Head of caudate nucleus (tissue), 42 donors: ENCODE data around the gene DDX1.

Experiments used
- DNase-seq, 42 donors: peaks; one replicate each; pipeline versions ENCODE4 v3.0.0 to v3.0.0-alpha.2; 2020 to 2021; ENCODE audit warnings: mixed read lengths in 7 of 42
- intact Hi-C: fragments of 100-400 bp; cut with DNase I; formaldehyde crosslinking; loops from one replicate; pipeline ENCODE4 v1.15.0; 2022

The DDX1 gene

GRCh38 chr2:15623898-15624541 lies 32.4 kb downstream of the DDX1 start:
- intact Hi-C loops = no loop called here
- no peak for DNase-seq

GRCh38 chr2:15624903-15625302 lies 33.2 kb downstream of the DDX1 start:
- intact Hi-C loops = no loop called here
- DNase-seq = no peak

GRCh38 chr2:15625344-15626036 lies 33.8 kb downstream of the DDX1 start:
- DNase-seq = no peak
- intact Hi-C loops = no loop called here

GRCh38 chr2:15626126-15626525 lies 34.5 kb downstream of the DDX1 start:
- intact Hi-C loops = no loop called here
- no peak for DNase-seq

GRCh38 chr2:15626967-15627366 lies 35.3 kb downstream of the DDX1 start:
- no peak for DNase-seq
- intact Hi-C loops = no loop called here

GRCh38 chr2:15627817-15628684 lies 36.4 kb downstream of the DDX1 start:
- intact Hi-C loops = no loop called here
- DNase-seq = no peak

GRCh38 chr2:15628899-15629855 lies 37.5 kb downstream of the DDX1 start:
- intact Hi-C loops = no loop called here
- no peak for DNase-seq

- intact Hi-C loops = loop anchor here (10.0 kb wide), 2 partner anchors 874 to 1124 kb away; no protein-coding TSS in a partner anchor
- DNase-seq = no peak
Observed at GRCh38 chr2:15630121-15630977, 38.7 kb downstream of the DDX1 start.

- intact Hi-C loops = loop anchor here (10.0 kb wide), 2 partner anchors 874 to 1124 kb away; no protein-coding TSS in a partner anchor
- no peak for DNase-seq
Observed at GRCh38 chr2:15630978-15631719, 39.5 kb downstream of the DDX1 start.

GRCh38 chr2:15631883-15632282 lies 40.2 kb downstream of the DDX1 start:
- DNase-seq = no peak
- intact Hi-C loops = loop anchor here (10.0 kb wide), 2 partner anchors 873 to 1123 kb away; no protein-coding TSS in a partner anchor

GRCh38 chr2:15633043-15633970 lies 41.6 kb downstream of the DDX1 start:
- intact Hi-C loops = loop anchor here (10.0 kb wide), 2 partner anchors 871 to 1121 kb away; no protein-coding TSS in a partner anchor
- no peak for DNase-seq

- no peak for DNase-seq
- intact Hi-C loops = loop anchor here (10.0 kb wide), 2 partner anchors 871 to 1121 kb away; no protein-coding TSS in a partner anchor
Observed at GRCh38 chr2:15633971-15634346, 42.3 kb downstream of the DDX1 start.

GRCh38 chr2:15634846-15635490 lies 43.3 kb downstream of the DDX1 start:
- DNase-seq = no peak
- intact Hi-C loops = loop anchor here (5.0 to 10.0 kb wide), 4 partner anchors 307 to 1120 kb away; partner anchors contain the start of gene MYCN

GRCh38 chr2:15636972-15637785 lies 45.5 kb downstream of the DDX1 start:
- DNase-seq = peak; percentile 58 to 94 (median 86)
- intact Hi-C loops = loop anchor here (5.0 to 10.0 kb wide), 4 partner anchors 305 to 1118 kb away; partner anchors contain the start of gene MYCN
